Muscle of back (tissue), 13 donors: ENCODE results near the gene PSMD4. TPM values are rescaled to one million over a fixed set of nuclear protein-coding genes. Genes with fewer than 3 reads are reported as not detected.
"Not testable (repeated sequence)": the region's sequence is repeated elsewhere in the genome, so short reads cannot be mapped to it uniquely, and the experiment has no call there.

Experiments used
- DNase-seq, 3 donors: peaks; one replicate each; pipeline versions ENCODE4 v3.0.0 to v3.0.0-alpha.2; 2013
- long read RNA-seq, 9 donors: transcript quantifications; one replicate each; lab custom pipeline, GENCODE V29; 2026
- polyA plus RNA-seq, 10 donors: library from polyadenylated mRNA; unstranded; fragments of 120-200 nt; gene quantifications; one replicate each; pipeline ENCODE4 v1.2.1, GENCODE V29; 2013; ENCODE audit not compliant: insufficient read length in 10 of 10

Gene PSMD4
- 100 to 1,000 TPM; 105 to 122 (median 112) TPM for polyA plus RNA-seq
- long read RNA-seq, donor 1, transcript PSMD4-202 (10 exons, 1,350 nt): major isoform, 29 of 59 reads
- long read RNA-seq, donor 1, partial matches to known transcripts: 28 of 59 reads
- long read RNA-seq, donor 1, other reads (novel, unspliced or antisense): 0 of 59 reads
- long read RNA-seq, donor 2, transcript PSMD4-202 (10 exons, 1,350 nt): major isoform, 36 of 53 reads
- long read RNA-seq, donor 2, partial matches to known transcripts: 14 of 53 reads
- long read RNA-seq, donor 2, other reads (novel, unspliced or antisense): 0 of 53 reads
- long read RNA-seq, donor 3: 0 reads
- long read RNA-seq, donor 4, transcript PSMD4-202 (10 exons, 1,350 nt): major isoform, 33 of 73 reads
- long read RNA-seq, donor 4, partial matches to known transcripts: 37 of 73 reads
- long read RNA-seq, donor 4, other reads (novel, unspliced or antisense): 0 of 73 reads
- long read RNA-seq, donor 5, transcript PSMD4-202 (10 exons, 1,350 nt): major isoform, 45 of 80 reads
- long read RNA-seq, donor 5, partial matches to known transcripts: 32 of 80 reads
- long read RNA-seq, donor 5, other reads (novel, unspliced or antisense): 0 of 80 reads
- long read RNA-seq, donor 6, transcript PSMD4-202 (10 exons, 1,350 nt): major isoform, 57 of 125 reads
- long read RNA-seq, donor 6, partial matches to known transcripts: 66 of 125 reads
- long read RNA-seq, donor 6, other reads (novel, unspliced or antisense): 0 of 125 reads
- long read RNA-seq, donor 7, transcript PSMD4-202 (10 exons, 1,350 nt): major isoform, 25 of 76 reads
- long read RNA-seq, donor 7, partial matches to known transcripts: 48 of 76 reads
- long read RNA-seq, donor 7, other reads (novel, unspliced or antisense): 0 of 76 reads
- long read RNA-seq, donor 8, transcript PSMD4-201 (10 exons, 1,333 nt): minor isoform, 5 of 45 reads
- long read RNA-seq, donor 8, transcript PSMD4-202 (10 exons, 1,350 nt): major isoform, 15 of 45 reads
- long read RNA-seq, donor 8, partial matches to known transcripts: 24 of 45 reads
- long read RNA-seq, donor 8, other reads (novel, unspliced or antisense): 0 of 45 reads
- long read RNA-seq, donor 9, partial matches to known transcripts: 0 of 4 reads
- long read RNA-seq, donor 9, other reads (novel, unspliced or antisense): 0 of 4 reads

DNA sequence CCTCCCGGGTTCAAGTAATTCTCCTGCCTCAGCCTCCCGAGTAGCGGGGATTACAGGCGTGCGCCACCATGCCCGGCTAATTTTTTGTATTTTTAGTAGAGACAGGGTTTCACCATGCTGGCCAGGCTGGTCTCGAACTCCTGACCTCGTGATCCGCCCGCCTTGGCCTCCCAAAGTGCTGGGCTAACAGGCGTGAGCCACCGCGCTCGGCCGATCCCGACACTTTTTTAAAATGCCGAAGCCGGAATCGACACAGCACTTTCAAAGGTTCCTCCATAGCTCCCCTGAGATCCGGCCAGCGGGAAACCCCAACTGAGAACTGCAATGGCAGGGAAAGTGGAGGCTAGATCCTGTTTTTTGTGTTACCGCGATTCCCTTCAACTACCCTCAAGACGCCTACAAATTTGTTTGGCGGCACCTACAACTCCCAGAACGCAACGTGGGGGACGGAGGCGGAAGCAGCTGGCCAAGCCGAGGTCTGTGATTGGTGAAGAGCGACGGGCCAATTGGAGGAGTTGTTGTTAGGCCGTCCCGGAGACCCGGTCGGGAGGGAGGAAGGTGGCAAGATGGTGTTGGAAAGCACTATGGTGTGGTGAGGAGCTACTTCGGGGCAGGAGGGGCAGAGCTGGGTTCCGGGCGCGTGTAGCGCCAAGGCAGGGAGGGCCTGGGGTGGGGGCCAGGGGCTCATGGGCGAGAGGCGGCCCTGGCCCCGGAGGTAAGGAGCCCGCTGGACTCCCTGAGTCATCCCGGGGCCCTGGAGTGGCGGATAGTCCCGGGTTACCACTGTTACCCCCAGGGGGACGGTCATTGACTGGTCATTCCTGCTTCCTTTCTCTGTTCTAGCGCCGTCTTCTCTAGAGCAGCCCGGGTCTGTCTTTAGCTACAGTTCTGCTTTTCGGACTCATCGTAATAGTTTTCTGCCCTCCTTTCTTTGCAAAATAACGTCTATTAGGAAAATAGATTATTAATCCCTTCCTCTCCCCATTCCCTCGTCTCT is at the start of gene PSMD4:
PSMD4 (plus strand) TSS at position 518 of the 997 bp plus-strand sequence; CDS start at position 567, 49 bp downstream.
- DNase-seq: peak; percentile 97 to 99 (median 98)

DNA sequence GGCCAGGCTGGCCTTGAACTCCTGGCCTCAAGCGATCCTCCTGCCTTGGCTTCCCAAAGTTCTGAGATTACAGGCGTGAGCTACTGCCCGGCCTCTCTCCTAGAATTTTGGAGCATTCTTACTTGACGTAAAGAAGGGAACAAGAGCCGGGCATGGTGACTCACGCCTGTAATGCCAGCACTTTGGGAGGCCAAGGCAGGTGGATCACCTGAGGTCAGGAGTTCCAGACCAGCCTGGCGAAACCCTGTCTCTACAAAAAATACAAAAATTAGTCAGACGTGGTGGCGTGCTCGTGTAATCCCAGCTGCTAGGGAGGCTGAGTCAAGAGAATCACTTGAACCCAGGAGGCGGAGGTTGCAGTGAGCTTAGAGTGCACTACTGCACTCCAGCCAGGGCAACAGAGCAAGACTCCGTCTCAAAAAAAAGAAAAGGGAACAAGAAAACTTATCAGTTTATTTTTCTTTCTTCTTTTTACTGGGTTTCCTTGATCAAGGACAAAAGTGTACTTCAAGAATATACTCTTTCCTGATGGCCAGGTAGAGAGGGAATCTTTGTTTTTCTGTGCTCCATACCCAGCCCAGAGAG is 49.1 kb upstream of the PSMD4 start:
- not testable (repeated sequence) for DNase-seq

DNA sequence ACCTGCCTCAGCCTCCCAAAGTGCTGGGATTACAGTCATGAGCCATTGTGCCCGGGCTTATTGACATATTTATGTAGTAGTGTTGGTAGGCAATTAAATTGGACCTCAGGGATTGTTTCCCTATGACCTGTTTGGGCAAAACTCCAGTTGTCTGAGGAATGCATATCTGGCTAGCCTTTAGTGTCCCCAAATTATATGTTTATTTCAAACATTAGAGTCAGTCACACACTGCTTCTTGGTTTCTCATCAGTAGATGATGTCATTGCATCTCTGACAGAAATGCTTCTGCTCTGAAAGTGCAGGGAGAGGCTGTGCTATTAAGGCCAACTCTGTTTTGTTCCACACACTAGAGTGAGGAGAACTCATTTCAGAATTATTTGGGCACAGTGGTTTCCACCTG is 43.7 kb upstream of the PSMD4 start:
- DNase-seq: no peak

DNA sequence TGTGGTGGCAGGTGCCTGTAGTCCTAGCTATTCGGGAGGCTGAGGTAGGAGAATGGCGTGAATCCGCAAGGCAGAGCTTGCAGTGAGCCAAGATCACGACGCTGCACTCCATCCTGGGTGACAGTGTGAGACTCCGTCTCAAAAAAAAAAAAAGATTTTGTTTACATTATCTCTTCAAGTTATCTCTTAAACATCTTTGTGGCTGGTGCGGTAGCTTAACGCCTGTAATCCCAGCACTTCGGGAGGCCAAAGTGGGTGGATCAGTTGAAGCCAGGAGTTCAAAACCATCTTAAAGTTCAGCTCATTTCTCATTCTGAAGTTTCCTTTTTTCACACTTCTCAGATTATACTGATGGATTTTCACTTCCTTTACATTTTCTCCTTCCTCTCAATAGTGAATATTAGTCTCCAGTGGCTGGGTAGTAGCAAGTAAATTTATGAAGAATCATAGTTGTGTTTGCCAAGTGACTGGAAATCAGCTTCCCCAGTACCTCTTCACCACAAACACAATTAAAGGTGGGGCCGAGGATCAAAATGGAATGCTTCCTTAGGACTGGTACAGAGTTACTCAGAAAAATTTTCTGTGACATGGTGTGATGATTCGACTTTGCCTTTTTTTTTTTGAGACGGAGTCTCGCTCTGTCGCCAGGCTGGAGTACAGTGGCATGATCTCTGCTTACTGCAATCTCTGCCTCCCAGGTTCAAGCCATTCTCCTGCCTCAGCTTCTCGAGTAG is 42.4 kb upstream of the PSMD4 start:
- no peak for DNase-seq

DNA sequence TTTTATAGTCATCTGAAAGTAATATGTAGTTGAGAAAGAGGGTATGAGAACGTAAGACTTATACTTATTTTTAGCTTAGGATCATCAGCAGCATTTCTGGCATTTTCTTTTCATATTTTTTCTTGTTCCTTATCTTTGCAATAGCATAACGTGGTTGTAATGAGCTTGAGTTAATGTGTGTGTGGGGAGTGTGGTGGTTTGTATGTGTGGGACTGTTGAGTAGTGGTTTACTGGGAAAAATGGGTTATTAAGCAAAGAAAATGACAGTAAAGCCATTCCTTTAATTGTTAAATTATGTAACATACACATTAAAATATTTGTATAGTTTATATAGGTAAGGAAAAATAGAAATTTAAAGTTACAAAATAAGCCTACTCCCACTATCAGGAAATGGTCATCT is 41.0 kb upstream of the PSMD4 start:
- no peak for DNase-seq

DNA sequence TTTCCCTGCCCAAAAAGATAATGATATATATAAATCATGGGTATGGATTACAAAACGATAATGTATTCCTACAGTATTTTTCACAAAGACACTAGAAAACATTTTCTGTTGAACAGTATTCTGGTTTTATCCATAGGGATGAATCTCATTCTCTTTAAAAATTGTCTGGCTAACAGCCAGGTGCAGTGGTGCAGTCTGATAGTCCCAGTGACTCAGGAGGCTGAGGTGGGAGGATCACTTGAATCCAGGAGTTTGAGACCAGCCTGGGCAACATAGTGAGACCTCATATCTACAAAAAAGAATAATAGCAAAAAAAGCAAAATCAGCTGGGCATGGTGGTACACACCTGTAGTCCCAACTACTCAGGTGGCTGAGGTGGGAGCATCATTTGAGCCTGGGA is 32.9 kb upstream of the PSMD4 start:
- DNase-seq: no peak

DNA sequence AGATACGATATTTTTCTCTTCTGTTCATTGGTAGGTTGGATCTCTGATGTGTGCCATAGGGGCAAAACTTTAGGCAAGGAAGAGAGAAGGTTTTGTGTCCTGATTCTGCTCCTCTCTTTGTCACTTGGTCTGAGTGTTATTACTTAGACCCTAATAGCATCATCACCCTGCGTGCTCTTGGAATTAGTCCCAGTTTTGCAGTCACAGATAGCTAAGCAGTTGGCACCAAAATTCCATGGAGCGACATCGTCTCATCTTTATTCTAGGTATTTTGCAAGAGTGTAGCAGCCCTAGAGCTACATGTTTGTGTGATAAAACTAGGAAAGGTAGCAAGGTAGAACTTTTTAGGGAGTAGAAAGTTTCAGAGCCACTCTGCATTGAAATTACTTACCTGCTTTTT is 32.4 kb upstream of the PSMD4 start:
- no peak for DNase-seq

DNA sequence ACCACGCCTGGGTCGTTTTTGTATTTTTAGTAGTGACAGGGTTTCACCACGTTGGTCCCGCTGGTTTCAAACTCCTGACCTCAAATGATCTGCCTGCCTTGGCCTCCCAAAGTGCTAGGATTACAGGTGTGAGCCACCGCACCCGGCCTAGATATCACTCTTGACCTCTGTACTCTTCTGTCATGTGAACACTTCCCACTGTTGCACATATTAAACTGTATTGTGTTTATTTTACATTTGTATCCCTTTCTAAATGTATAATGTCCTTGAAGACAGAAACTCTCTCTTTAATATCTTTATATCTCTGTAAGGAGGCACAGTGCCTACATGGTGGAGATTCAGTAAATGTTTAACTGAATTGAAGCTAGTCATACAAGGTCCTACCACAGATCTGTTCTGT is 19.3 kb upstream of the PSMD4 start:
- no peak for DNase-seq

DNA sequence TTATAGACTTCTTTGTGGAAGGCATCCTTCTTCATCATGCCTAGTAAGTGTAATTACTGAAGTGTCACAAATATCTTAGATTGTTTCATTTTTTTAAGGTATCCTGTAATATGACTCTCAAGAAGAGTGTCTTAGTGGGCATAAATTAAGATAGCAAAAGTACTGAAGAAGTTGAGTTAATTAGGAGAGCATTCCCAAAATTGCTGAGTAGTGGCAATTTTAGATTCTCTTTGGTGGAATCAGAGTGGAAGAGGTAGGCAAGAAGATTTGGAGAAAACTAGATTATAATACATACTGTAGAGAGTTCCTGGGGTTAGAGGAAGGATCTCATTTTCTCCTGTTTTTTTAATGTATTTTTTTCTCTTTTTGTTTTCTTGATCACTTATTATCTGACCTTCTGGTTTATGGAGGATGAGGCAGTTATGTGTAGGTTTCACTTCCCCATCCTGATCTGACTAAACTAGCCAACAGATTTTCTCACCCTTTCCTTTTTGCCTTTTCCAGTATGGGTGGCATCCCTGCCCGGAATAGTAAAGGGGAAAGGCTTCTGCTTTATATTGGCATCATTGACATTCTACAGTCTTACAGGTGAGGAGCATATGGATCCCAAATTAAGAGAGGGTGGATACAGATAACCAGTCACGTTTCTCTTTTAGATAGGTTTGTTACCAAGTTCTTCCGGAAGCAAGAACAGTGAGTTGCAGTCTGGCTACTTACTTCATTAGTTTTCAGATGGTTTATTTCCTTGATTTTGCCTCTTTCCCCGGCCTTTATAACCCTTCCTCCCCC is 16.7 kb upstream of the PSMD4 start:
- no peak for DNase-seq

DNA sequence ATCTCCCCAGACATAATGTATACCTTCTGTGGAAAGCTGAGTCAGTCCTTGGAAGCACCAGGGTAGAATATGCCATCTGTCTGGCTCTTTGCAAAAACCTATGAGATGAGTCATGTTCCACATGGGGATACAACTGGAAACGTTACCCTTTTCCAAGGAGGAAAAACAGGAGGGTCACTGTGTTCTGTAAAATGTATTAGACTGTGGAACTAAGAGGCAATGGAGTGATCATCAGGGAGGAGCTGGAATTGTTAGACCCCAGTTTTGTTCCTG is 16.1 kb upstream of the PSMD4 start:
- peak in 2 of 3 donors; percentile 21 to 67 for DNase-seq

DNA sequence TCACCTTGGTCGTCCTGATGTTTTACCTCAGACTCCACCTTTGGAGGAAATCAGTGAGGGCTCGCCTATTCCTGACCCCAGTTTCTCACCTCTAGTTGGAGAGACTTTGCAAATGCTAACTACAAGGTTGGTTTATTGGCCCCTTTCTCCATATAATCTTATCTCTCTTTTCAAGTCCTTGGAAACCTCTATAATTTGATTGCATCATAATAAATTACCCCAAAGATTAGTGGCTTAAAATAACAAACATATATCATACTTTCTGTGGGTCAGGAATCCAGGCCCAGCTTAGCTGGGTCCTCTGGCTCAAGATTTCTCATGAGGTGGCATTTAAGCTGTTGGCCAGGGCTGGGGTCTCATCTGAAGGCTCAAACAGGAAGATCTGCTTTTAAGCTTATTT is 12.1 kb upstream of the PSMD4 start:
- DNase-seq: no peak

DNA sequence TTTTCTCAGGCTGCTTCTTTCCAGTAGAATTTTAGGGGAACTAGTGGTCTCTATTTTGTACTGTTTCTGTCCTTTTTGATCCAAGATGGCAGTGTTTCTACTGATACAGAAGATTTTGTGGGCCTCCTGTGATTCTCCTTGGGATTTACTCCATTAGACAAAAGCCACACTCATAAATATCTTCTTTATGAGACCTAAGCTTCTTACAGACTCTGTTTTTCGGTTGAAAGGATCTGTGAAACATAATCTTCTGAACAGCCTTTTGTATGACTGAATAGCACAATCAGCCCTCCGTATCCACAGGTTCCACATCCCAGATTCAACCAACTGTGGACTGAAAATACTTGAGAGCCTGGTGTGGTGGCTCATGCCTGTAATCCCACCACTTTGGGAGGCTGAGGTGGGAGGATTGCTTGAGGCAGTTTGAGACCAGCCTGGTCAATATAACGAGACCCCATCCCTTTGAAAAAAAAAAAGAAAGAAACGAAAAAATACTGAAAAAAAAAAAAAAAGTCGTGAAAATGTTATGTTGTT is 10.8 kb upstream of the PSMD4 start:
- DNase-seq: no peak

DNA sequence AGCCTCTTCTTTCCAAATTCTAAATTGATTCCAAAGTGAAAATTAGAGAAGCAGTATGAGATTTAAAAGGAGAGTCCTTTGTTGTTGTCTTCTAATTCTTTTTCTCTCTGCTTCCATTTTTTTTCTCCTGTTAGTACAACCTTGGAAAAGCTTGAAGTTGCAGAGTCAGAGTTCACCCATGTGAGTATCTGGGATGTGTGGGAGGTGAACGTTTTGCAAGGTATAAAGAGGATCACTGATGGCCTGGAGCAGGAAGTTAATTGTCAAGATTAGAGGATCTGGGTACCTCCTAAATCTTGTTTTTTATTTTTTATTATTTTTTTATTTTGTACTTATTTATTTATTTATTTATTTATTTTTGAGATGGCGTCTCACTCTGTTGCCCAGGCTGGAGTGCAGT is 7.7 kb upstream of the PSMD4 start:
- no peak for DNase-seq

DNA sequence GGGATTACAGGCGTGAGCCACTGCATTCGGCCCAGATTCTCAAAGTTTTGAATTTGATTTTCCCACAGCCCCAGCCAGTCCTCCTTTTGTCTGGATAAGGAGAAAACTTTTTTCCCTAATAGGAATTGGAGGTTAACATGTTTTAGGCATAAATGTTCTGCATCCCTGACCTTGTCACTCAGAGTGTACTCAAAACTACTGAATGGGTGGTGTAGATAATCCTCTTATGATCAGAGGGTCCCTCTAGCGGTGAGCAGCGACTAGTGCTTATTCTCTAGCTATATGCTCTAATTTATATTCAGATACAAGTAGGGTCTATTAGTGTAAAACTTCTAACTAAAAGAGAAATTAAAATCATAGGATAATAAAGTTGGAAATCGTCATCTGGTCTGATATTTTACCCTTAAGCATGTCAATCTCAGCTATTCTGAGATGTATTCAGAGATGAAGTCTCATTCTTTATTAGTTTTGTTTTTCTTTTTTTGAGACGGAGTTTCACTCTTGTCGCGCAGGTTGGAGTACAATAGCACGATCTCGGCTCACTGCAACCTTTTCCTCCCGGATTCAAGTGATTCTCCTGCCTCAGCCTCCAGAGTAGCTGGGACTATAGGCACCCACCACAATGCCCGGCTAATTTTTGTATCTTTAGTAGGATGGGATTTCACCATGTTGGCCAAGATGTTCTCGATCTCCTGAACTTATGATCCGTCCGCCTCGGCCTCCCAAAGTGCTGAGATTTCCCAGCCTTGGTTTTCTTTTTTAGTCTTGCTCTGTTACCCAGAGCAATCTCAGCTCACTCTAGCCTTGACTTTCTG is 2.7 kb upstream of the PSMD4 start:
- DNase-seq: peak; percentile 58 to 82 (median 64)

DNA sequence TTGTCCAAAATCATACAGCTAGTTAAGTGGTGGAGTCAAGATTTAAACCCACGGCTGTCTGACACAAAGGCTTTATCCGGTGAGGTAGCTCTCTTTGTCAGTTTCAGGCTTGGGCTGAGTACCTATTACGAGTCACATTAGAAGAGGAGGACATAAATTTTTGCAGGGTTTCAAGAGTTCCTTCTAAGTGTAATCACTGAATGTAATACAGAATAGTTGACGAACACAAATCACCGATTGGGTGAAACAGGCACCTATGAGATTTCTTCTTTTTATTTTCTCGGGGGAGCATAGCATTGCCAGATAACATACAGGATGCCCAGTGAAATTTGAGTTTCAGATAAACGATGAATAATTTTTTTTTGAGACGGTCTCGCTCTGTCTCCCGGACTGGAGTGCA is 847 bp downstream of the PSMD4 start:
- peak in 1 of 3 donors; percentile 14 for DNase-seq

DNA sequence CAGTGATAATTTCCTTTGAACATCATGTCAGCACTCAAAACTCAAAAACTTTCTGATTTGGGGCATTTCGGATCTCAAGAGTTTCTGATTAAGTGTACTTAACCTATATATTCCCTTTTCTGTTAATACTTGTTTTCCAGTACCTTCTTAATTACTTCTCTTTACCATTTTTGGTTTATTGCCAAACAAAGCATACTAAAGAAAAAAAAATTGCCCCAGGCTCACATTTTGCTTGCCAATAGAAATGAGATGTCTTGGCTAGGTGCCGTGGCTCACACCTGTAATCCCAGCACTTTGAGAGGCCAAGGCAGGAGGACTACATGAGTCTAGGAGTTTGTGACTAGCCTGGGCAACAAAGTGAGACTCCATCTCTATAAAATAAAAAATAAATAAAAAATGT is 4.8 kb downstream of the PSMD4 start:
- DNase-seq: no peak

DNA sequence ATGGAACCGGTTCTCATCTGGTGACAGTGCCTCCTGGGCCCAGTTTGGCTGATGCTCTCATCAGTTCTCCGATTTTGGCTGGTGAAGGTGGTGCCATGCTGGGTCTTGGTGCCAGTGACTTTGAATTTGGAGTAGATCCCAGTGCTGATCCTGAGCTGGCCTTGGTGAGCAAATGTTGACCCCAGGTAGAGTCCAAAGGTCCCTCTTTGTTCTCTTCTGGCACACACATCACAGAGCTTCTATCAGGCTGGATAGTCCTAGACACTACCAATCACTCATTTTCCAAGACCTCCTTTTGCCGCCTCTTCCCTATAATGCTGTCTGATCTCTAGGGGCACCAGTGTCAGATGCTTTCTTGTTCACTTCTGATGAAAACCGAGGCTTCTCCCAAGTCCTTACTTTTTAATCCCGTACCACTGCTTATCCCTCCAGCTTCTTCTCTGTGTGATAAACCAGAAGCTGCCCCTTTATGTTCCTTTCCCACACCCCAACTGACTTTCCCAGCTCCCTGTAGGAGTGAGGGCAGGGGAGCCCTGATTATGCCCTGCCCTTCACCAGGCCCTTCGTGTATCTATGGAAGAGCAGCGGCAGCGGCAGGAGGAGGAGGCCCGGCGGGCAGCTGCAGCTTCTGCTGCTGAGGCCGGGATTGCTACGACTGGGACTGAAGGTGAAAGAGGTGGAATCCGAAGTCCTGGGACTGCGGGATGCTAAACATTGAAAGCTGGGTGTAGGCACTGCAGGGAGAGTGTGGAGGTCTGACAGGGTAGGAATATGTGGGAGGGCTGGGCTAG is 11.1 kb downstream of the PSMD4 start:
- DNase-seq: no peak
